HCT116 (cell line): ENCODE results near the gene SOBP.

Experiments used
- ATF3 ChIP-seq: IDR thresholded peaks from 2 replicates; pipeline ENCODE4 v1.6.1; 2012
- CEBPB ChIP-seq: IDR thresholded peaks from 2 replicates; pipeline ENCODE4 v1.6.1; 2012; ENCODE audit warnings: low read depth
- CTCF ChIP-seq, 3 experiments: fragments of 200-600 bp in 1 of 3; sonication (generic) in 1 of 3; IDR thresholded peaks in 2 of 3; conservative IDR thresholded peaks in 1 of 3; 2 replicates each; pipeline ENCODE4 v1.5.1; 2012 to 2017; ENCODE audit warnings: low read depth in 2 of 3, low read length in 2 of 3, antibody characterized with exemption in 1 of 3, borderline replicate concordance in 1 of 3, control low read depth in 1 of 3, mild to moderate bottlenecking in 1 of 3, mixed read lengths in 1 of 3, mixed run types in 1 of 3, moderate library complexity in 1 of 3; ENCODE audit not compliant: insufficient read depth in 1 of 3
- EZH2 ChIP-seq: fragments of 200-600 bp; sonication (generic); IDR thresholded peaks from 2 replicates; pipeline ENCODE4 v1.6.1; 2017; ENCODE audit warnings: antibody characterized with exemption, mixed run types
- MAX ChIP-seq: IDR thresholded peaks from 2 replicates; pipeline ENCODE4 v1.6.1; 2012
- POLR2A ChIP-seq: IDR thresholded peaks from 2 replicates; pipeline ENCODE4 v1.7.0; 2011; ENCODE audit warnings: borderline replicate concordance; ENCODE audit not compliant: insufficient read depth, insufficient read length; ENCODE audit errors: extremely low read depth
- POLR2AphosphoS5 ChIP-seq: IDR thresholded peaks from 2 replicates; pipeline ENCODE4 v1.6.1; 2011; ENCODE audit warnings: mild to moderate bottlenecking, low read depth, low read length, moderate library complexity
- SRF ChIP-seq: IDR thresholded peaks from 2 replicates; pipeline ENCODE4 v1.6.1; 2012; ENCODE audit warnings: low read depth
- ZFX ChIP-seq: fragments of 450-650 bp; IDR thresholded peaks from 2 replicates; pipeline ENCODE4 v1.6.1; 2017

GRCh38 chr6:107620732-107621131 is 130.8 kb downstream of the SOBP start:
- no peak for TF ChIP-seq ATF3
- TF ChIP-seq SRF: no peak
- no peak for TF ChIP-seq POLR2AphosphoS5
- no peak for TF ChIP-seq ZFX
- no peak for TF ChIP-seq POLR2A
- TF ChIP-seq MAX: no peak
- TF ChIP-seq CEBPB: no peak
- TF ChIP-seq CTCF (IDR thresholded peaks at IDR 0.05 in 2 of 3, conservative IDR thresholded peaks at IDR 0.05 in 1 of 3; ENCODE audit: borderline replicate concordance in 1 of 3, insufficient read depth in 1 of 3, low read depth in 2 of 3, low read length in 2 of 3): no peak
- TF ChIP-seq EZH2: no peak
